Choroid plexus epithelial cell (primary cell): ENCODE results near the gene CUEDC1.
A peak's percentile ranks its signal among the peaks of the same experiment; 100 is the strongest.

Source experiments
- DNase-seq: peaks from one replicate; pipeline ENCODE4 v3.0.0-alpha.2; 2010; ENCODE audit warnings: low read depth
- H3K4me3 ChIP-seq: 2 replicates; pipeline ENCODE4 v1.5.1; 2011; ENCODE audit warnings: low read depth, mild to moderate bottlenecking, control low read depth, low read length, moderate library complexity
- TF ChIP-seq, protein P1 (sequence below): conservative IDR thresholded peaks from 2 replicates; pipeline ENCODE4 v1.5.1; 2011; ENCODE audit warnings: low read depth, mild to moderate bottlenecking, control low read depth, inconsistent platforms, low read length, moderate library complexity

The CUEDC1 gene

DNA sequence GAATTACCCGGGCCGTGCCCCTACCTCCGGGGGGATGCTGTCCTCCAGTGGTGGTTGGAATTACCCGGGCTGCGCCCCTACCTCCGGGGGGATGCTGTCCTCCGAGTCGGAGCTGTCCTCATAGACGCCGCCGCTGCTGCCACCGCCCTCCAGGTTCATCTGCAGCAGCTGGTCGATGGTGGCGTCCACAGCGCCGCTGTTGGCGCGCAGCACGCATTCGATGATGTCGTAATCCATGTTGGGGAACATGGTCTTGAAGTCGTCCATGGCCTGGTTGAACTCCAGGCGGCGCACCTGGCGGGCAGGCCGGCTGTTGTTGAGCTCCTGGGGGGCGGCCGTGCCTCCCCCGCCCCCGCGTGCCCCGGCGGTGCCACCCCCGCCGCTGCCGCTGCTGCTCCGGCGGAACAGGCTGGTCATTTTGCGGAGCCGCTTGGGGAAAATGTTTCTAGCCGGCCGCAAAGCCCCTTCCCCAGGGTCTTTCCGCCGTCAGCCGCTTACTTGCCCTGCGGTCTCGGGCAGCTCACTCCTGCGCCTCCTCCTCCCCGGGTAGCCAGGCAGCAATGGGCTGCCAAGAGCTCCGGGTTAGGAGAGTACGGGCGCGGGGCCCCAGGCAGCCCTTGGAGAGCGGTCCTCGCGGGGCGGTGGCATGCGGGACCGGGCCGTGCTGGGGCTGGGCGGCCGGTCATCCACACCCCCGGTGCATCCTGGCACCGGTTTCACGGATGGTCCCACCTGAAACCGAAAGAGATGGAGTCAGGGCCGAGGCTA is 69.9 kb downstream of the CUEDC1 start:
- H3K4me3 ChIP-seq: no peak overlapping the region
- TF ChIP-seq, protein P1, sequence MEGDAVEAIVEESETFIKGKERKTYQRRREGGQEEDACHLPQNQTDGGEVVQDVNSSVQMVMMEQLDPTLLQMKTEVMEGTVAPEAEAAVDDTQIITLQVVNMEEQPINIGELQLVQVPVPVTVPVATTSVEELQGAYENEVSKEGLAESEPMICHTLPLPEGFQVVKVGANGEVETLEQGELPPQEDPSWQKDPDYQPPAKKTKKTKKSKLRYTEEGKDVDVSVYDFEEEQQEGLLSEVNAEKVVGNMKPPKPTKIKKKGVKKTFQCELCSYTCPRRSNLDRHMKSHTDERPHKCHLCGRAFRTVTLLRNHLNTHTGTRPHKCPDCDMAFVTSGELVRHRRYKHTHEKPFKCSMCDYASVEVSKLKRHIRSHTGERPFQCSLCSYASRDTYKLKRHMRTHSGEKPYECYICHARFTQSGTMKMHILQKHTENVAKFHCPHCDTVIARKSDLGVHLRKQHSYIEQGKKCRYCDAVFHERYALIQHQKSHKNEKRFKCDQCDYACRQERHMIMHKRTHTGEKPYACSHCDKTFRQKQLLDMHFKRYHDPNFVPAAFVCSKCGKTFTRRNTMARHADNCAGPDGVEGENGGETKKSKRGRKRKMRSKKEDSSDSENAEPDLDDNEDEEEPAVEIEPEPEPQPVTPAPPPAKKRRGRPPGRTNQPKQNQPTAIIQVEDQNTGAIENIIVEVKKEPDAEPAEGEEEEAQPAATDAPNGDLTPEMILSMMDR: no peak
- no peak for DNase-seq

DNA sequence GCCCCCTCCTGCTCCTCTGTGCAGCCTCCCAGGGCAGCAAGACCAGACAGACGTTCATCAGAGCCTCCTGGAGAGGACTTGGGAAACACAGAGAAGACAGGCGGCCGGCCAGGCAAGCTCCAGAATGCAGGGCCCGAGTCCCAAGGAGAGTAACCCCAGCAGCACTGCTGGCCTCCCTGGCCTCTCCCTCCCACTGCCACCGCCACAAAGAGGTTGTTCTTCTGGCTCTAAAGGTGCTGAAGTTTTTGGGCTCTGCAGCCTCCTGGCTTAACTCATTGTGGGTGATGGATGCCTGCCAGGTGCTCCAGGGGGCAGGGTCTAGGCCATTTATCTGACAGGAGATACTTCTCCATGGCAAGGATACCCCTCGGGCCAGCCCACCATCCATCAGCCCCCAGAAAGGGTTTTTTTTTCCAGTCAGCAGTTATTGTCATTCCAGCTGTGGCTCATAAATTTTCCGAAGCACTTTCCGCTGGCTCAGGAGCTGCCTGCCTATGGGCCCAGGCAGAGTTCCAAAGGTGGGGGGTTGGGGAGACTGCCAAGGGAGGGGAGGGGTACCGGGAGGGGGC is 73.3 kb downstream of the CUEDC1 start:
- H3K4me3 ChIP-seq: no peak overlapping the region
- DNase-seq: no peak
- TF ChIP-seq, protein P1: no peak

GRCh38 chr17:57881143-57881542 is 74.1 kb downstream of the CUEDC1 start:
- H3K4me3 ChIP-seq: no peak overlapping the region
- TF ChIP-seq, protein P1: no peak
- DNase-seq: peak; percentile 93

GRCh38 chr17:57880086-57880456 is 75.1 kb downstream of the CUEDC1 start:
- TF ChIP-seq, protein P1: no peak
- DNase-seq: no peak

GRCh38 chr17:57879437-57880085 is 75.7 kb downstream of the CUEDC1 start:
- no peak for DNase-seq
- H3K4me3 ChIP-seq: no peak overlapping the region
- TF ChIP-seq, protein P1: no peak

More at GRCh38 chr17:57880086-57880456, 75.1 kb downstream of the CUEDC1 start:
- no peak overlapping the region for H3K4me3 ChIP-seq

GRCh38 chr17:57877803-57878377 is 77.3 kb downstream of the CUEDC1 start:
- no peak overlapping the region for H3K4me3 ChIP-seq
- TF ChIP-seq, protein P1: no peak
- no peak for DNase-seq
